SK-N-SH (cell line): ENCODE results near the gene TLNRD1. TPM values are rescaled to one million over a fixed set of nuclear protein-coding genes. Genes with fewer than 3 reads are reported as not detected.
"Not testable (repeated sequence)": the region's sequence is repeated elsewhere in the genome, so short reads cannot be mapped to it uniquely, and the experiment has no call there.

Source experiments
- CTCF ChIA-PET: fragments of 300-600, 350-600 bp; formaldehyde crosslinking; extraction: SDS; loops from one replicate; lab custom pipeline; 2021; lab: Yijun Ruan, JAX
- POLR2A ChIA-PET: fragments of 350-600 bp; sonication (Branson Sonifier 250); formaldehyde crosslinking; extraction: SDS; loops from one replicate; lab custom pipeline; 2020; ENCODE audit warnings: antibody characterized with exemption, inconsistent platforms; lab: Yijun Ruan, JAX
- DNase-seq: peaks from one replicate; pipeline ENCODE4 v3.0.0; 2012
- H2AFZ ChIP-seq: fragments of 200-600 bp; sonication (generic); 2 replicates; pipeline ENCODE4 v1.8.1; 2016; ENCODE audit warnings: antibody characterized with exemption, mild to moderate bottlenecking, low read depth
- H3F3A ChIP-seq: fragments of 200-600 bp; sonication (generic); replicated peaks from 2 replicates; pipeline ENCODE3; 2016; ENCODE audit warnings: antibody characterized with exemption, mild to moderate bottlenecking; ENCODE audit not compliant: insufficient read depth
- H3K27ac ChIP-seq, 2 experiments: fragments of 200-500 bp in 1 of 2; fragments of 200-600 bp in 1 of 2; sonication (Bioruptor generic) in 1 of 2; sonication (generic), shearing (Covaris generic) in 1 of 2; 2 replicates each; pipeline versions ENCODE4 v1.5.1 to v1.6.1; 2014 to 2016; ENCODE audit warnings: low read depth in 2 of 2, inconsistent platforms in 1 of 2, low read length in 1 of 2, mild to moderate bottlenecking in 1 of 2, mixed read lengths in 1 of 2
- H3K27me3 ChIP-seq: fragments of 200-600 bp; sonication (generic), shearing (Covaris generic); 2 replicates; pipeline ENCODE4 v1.6.1; 2016; ENCODE audit warnings: mixed run types; ENCODE audit not compliant: insufficient read depth
- H3K36me3 ChIP-seq, 2 experiments: fragments of 200-500 bp in 1 of 2; fragments of 200-600 bp in 1 of 2; sonication (Bioruptor generic) in 1 of 2; sonication (generic) in 1 of 2; replicated peaks in 1 of 2; 2 replicates each; pipeline versions ENCODE3 to v1.5.1; 2014 to 2016; ENCODE audit warnings: low read length in 1 of 2, mild to moderate bottlenecking in 1 of 2; ENCODE audit not compliant: insufficient read depth in 2 of 2, control insufficient read depth in 1 of 2
- H3K4me1 ChIP-seq, 2 experiments: fragments of 200-500 bp in 1 of 2; fragments of 200-600 bp in 1 of 2; sonication (Bioruptor generic) in 1 of 2; sonication (generic), shearing (Covaris generic) in 1 of 2; 2 replicates each; pipeline versions ENCODE4 v1.5.1 to v1.6.1; 2014 to 2016; ENCODE audit warnings: low read depth in 1 of 2, low read length in 1 of 2, mixed run types in 1 of 2; ENCODE audit not compliant: insufficient read depth in 2 of 2, control insufficient read depth in 1 of 2
- H3K4me2 ChIP-seq: fragments of 200-600 bp; sonication (generic), shearing (Covaris generic); 2 replicates; pipeline ENCODE4 v1.6.1; 2017; ENCODE audit warnings: mixed run types
- H3K4me3 ChIP-seq, 2 experiments: fragments of 200-500 bp in 1 of 2; fragments of 200-600 bp in 1 of 2; sonication (Bioruptor generic) in 1 of 2; sonication (generic), shearing (Covaris generic) in 1 of 2; 2 replicates each; pipeline versions ENCODE4 v1.5.1 to v1.8.1; 2014 to 2016; ENCODE audit warnings: low read depth in 2 of 2, inconsistent platforms in 1 of 2, low read length in 1 of 2, mild to moderate bottlenecking in 1 of 2, mixed read lengths in 1 of 2, moderate library complexity in 1 of 2
- H3K79me2 ChIP-seq: fragments of 200-600 bp; sonication (generic); 2 replicates; pipeline ENCODE4 v1.8.1; 2017; ENCODE audit warnings: mild to moderate bottlenecking; ENCODE audit not compliant: insufficient read depth
- H3K9ac ChIP-seq: fragments of 200-600 bp; sonication (generic); 2 replicates; pipeline ENCODE4 v1.6.1; 2017; ENCODE audit warnings: mixed run types
- H3K9me2 ChIP-seq: fragments of 200-600 bp; sonication (generic); 2 replicates; pipeline ENCODE4 v1.6.1; 2017; ENCODE audit warnings: mixed run types
- H3K9me3 ChIP-seq: fragments of 200-600 bp; sonication (generic); 2 replicates; pipeline ENCODE4 v1.6.1; 2017; ENCODE audit warnings: mixed run types, mild to moderate bottlenecking, moderate library complexity
- H4K20me1 ChIP-seq: fragments of 200-600 bp; sonication (generic); 2 replicates; pipeline ENCODE4 v1.6.1; 2017; ENCODE audit warnings: mild to moderate bottlenecking, mixed run types; ENCODE audit not compliant: insufficient read depth
- CTCF ChIP-seq: fragments of 200-600 bp; sonication (generic); IDR thresholded peaks from 2 replicates; pipeline ENCODE4 v1.6.1; 2017; ENCODE audit warnings: antibody characterized with exemption, mild to moderate bottlenecking, moderate library complexity
- FOSL2 ChIP-seq: IDR thresholded peaks from 2 replicates; pipeline ENCODE4 v1.4.0; 2012; ENCODE audit warnings: low read depth, mild to moderate bottlenecking, moderate library complexity, borderline replicate concordance
- GABPA ChIP-seq: IDR thresholded peaks from 2 replicates; pipeline ENCODE4 v1.4.0; 2012; ENCODE audit warnings: low read depth, mild to moderate bottlenecking
- GATA2 ChIP-seq: sonication (generic); formaldehyde crosslinking; IDR thresholded peaks from 2 replicates; pipeline ENCODE4 v1.5.0; 2020; ENCODE audit warnings: mild to moderate bottlenecking, missing genetic modification reagents
- IRF3 ChIP-seq: fragments of 150-350 bp; IDR thresholded peaks from 2 replicates; pipeline ENCODE4 v1.6.1; 2016; ENCODE audit warnings: mild to moderate bottlenecking, low read depth, low read length
- JUND ChIP-seq: IDR thresholded peaks from 2 replicates; pipeline ENCODE4 v1.4.0; 2012
- MAX ChIP-seq: IDR thresholded peaks from 2 replicates; pipeline ENCODE4 v1.4.0; 2012; ENCODE audit warnings: low read depth
- MXI1 ChIP-seq: IDR thresholded peaks from 2 replicates; pipeline ENCODE4 v1.6.1; 2012; ENCODE audit warnings: mild to moderate bottlenecking, low read depth, low read length, improper control_type of control experiment
- NFIC ChIP-seq: IDR thresholded peaks from 2 replicates; pipeline ENCODE4 v1.4.0; 2012; ENCODE audit warnings: borderline replicate concordance
- PBX3 ChIP-seq: IDR thresholded peaks from 2 replicates; pipeline ENCODE4; 2012
- RFX5 ChIP-seq: IDR thresholded peaks from 2 replicates; pipeline ENCODE4 v1.6.1; 2012; ENCODE audit warnings: mild to moderate bottlenecking, improper control_type of control experiment, low read length
- RXRA ChIP-seq: IDR thresholded peaks from 2 replicates; pipeline ENCODE4 v1.4.0; 2012; ENCODE audit warnings: low read depth, mild to moderate bottlenecking, borderline replicate concordance
- SIN3A ChIP-seq: IDR thresholded peaks from 2 replicates; pipeline ENCODE4 v1.6.1; 2012; ENCODE audit warnings: low read depth, mild to moderate bottlenecking, low read length, moderate library complexity, borderline replicate concordance
- SMC3 ChIP-seq: IDR thresholded peaks from 2 replicates; pipeline ENCODE4 v1.6.1; 2012; ENCODE audit warnings: low read depth, low read length, improper control_type of control experiment
- TAF1 ChIP-seq: IDR thresholded peaks from 2 replicates; pipeline ENCODE4 v1.6.1; 2012; ENCODE audit warnings: low read depth, mild to moderate bottlenecking, low read length, moderate library complexity, borderline replicate concordance
- TCF12 ChIP-seq: IDR thresholded peaks from 2 replicates; pipeline ENCODE4 v1.4.0; 2012
- TEAD4 ChIP-seq: IDR thresholded peaks from 2 replicates; pipeline ENCODE4 v1.4.0; 2012; ENCODE audit warnings: mild to moderate bottlenecking, borderline replicate concordance; ENCODE audit not compliant: insufficient read depth
- USF1 ChIP-seq: IDR thresholded peaks from 2 replicates; pipeline ENCODE4 v1.4.0; 2012; ENCODE audit warnings: low read depth, borderline replicate concordance
- YY1 ChIP-seq: IDR thresholded peaks from 2 replicates; pipeline ENCODE4 v1.4.0; 2012; ENCODE audit warnings: low read depth, mild to moderate bottlenecking
- WGBS: methylation state at CpG from one replicate; pipeline ENCODE4 v1.1.6; 2017; ENCODE audit warnings: low lambda C conversion rate; 5-methylcytosine and 5-hydroxymethylcytosine counted together
- polyA plus RNA-seq, 3 experiments: library from polyadenylated mRNA; depleted of rRNA; stranded (reverse); fragments of >200 nt; gene quantifications; 2 replicates each; pipeline ENCODE4 v1.2.3, GENCODE V29; 2012

The TLNRD1 gene
- polyA plus RNA-seq, 1 of the 3 experiments (the other 2 are of a cell fraction) = 5.0 TPM

- Histone ChIP-seq H3K9me3 (no peaks in the 10 kb centered on the region), H4K20me1 (0 out of 2 replicates have a peak, but pooled peaks cover 3% of the 10 kb centered on the region), H3F3A (peaks cover 3% of the 10 kb centered on the region), H3K27ac (no peak overlapping the region), H3K27me3 (no peaks in the 10 kb centered on the region), H2AFZ (no peak overlapping the region), H3K9ac (no peak overlapping the region), H3K36me3 (peaks cover 0 to 2% of the 10 kb centered on the region in 2 experiments), H3K9me2 (no peaks in the 10 kb centered on the region), H3K4me3 (no peak overlapping the region), H3K79me2 (no peaks in the 10 kb centered on the region), H3K4me2 (no peak overlapping the region), H3K4me1 (peaks cover 0 to 6% of the 10 kb centered on the region in 2 experiments; a peak in 1 of 4 replicates)
- CTCF ChIA-PET = interaction anchor here (1.6 to 1.7 kb wide), 4 partner anchors 11 to 391 kb away, joined by 4 to 15 read pairs (median 8); partner anchors contain the start of gene CEMIP
- POLR2A ChIA-PET = no interaction called here
- TF ChIP-seq TAF1 (no peak), GATA2 (CRISPR knock-in tag) (no peak), MAX (no peak), NFIC (no peak), SIN3A (no peak), CTCF (no peak), SMC3 (no peak), RFX5 (no peak), RXRA (no peak), PBX3 (no peak), GABPA (no peak), YY1 (no peak), JUND (no peak), TCF12 (no peak), IRF3 (no peak), MXI1 (no peak), USF1 (no peak), FOSL2 (no peak), TEAD4 (no peak)
- no peak for DNase-seq
- WGBS = 95% methylated on average over 9 of the region's 9 CpGs
These were observed 41.8 kb upstream of the TLNRD1 start for GRCh38 chr15:80958818-80959495.

- H3K27ac ChIP-seq, H3K9me3 ChIP-seq, H3K4me1 ChIP-seq, H2AFZ ChIP-seq, H4K20me1 ChIP-seq, H3K36me3 ChIP-seq, CTCF ChIA-PET, H3K4me2 ChIP-seq, POLR2A ChIA-PET, DNase-seq, H3K9ac ChIP-seq, H3K27me3 ChIP-seq, H3K79me2 ChIP-seq, H3K9me2 ChIP-seq, H3F3A ChIP-seq, H3K4me3 ChIP-seq: not testable (repeated sequence)
These were observed 35.3 kb upstream of the TLNRD1 start for GRCh38 chr15:80965454-80965853.
